AG09309 (cell line): Measurements from ENCODE around the gene TBXT.

Source experiments
- DNase-seq: peaks from one replicate; pipeline ENCODE4 v3.0.0-alpha.2; 2010; ENCODE audit warnings: low read depth
- H3K4me3 ChIP-seq: 2 replicates; pipeline ENCODE4 v1.5.1; 2011; ENCODE audit warnings: mild to moderate bottlenecking, low read depth, low read length, moderate library complexity; ENCODE audit not compliant: control insufficient read depth
- CTCF ChIP-seq: IDR thresholded peaks from 2 replicates; pipeline ENCODE4 v1.5.1; 2011; ENCODE audit warnings: mild to moderate bottlenecking, low read depth, low read length, inconsistent platforms; ENCODE audit not compliant: insufficient read depth, control insufficient read depth; ENCODE audit errors: missing control alignments

TBXT gene

GRCh38 chr6:166162599-166163342 lies 4.9 kb downstream of the TBXT start:
- TF ChIP-seq CTCF: no peak
- DNase-seq: no peak
- H3K4me3 ChIP-seq: no peak overlapping the region

DNA sequence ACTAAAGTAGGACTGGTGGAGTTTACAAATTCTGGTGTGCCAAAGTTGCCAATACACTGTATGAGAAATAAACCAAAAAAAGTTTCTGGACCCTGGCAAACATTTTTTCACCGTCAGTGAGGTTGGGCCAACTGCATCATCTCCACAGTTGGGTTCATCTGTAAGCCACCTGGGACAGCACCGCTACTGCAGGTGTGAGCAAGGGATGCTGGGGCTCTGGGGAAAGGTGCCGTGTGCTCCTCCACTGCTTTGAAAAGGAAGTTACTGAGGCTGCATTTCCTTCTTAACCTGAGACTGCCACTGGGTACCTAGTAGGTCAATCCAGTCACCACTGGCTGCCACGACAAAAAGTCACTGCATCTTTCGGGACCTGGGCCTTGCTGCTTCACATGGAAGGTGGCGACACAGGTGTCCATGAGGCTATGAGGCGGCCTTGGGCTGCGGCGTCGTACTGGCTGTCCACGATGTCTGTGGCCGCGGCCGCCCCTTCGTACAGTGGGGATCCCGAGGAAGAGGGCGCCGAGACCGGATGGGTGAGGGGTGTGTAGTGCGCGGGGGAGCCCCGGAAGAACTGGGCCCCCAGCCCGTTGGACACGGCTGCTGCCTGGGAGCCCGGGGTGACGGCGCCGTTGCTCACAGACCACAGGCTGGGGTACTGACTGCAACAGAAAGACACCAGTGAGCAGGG lies 9.6 kb downstream of the TBXT start:
- DNase-seq: no peak
- H3K4me3 ChIP-seq: no peak overlapping the region
- no peak for TF ChIP-seq CTCF

DNA sequence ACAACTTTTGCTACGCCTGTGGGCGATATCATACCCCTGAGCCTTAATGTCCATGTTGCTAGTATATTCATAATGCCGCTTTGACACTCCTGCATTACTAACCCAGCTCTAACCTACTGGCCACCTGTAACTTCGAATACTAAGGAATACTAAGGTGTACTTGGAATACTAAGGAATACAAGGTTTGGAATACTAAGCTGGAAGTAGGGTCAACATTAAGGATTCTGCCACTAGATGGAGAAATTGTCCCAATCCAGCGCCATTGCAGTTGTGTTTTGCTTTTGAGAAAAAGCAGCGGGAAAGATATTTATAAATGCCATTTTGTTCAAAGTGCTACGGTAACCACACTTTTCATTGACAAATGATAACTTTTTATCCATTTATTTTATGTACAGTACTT lies 10.7 kb downstream of the TBXT start:
- no peak overlapping the region for H3K4me3 ChIP-seq
- DNase-seq: no peak
- TF ChIP-seq CTCF: peak; percentile 2

DNA sequence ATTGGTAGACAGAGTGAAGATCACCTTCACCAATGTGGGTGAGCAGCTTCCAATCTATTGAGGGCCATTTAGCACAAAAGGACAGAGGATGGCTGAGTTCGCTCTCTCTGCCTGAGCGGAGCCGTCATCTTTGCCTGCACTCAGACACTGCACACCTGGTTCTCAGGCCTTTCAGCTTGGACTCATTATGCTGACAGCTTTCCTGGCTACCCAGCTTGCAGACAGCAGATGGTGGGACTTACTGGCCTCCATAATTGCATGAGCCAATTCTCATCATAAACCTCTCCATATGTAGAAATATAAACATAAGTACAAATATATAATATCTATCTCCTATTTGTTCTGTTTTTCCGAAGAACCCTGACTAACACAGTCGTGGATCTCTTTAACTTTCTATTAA lies 13.7 kb downstream of the TBXT start:
- no peak overlapping the region for H3K4me3 ChIP-seq
- DNase-seq: no peak
- TF ChIP-seq CTCF: no peak

- H3K4me3 ChIP-seq: no peak overlapping the region
- no peak for TF ChIP-seq CTCF
- DNase-seq: no peak
Observed at GRCh38 chr6:166152660-166153059, 15.0 kb downstream of the TBXT start.

- no peak overlapping the region for H3K4me3 ChIP-seq
- no peak for TF ChIP-seq CTCF
- no peak for DNase-seq
Observed at GRCh38 chr6:166151798-166152197, 15.9 kb downstream of the TBXT start.
